ENCODE data around the gene PPP1R26.
"Not testable (repeated sequence)": the region's sequence is repeated elsewhere in the genome, so short reads cannot be mapped to it uniquely, and the experiment has no call there.

The PPP1R26 gene

GRCh38 chr9:135506327-135507103 lies 26.9 kb downstream of the PPP1R26 start:
- no peak for DNase-seq

DNA sequence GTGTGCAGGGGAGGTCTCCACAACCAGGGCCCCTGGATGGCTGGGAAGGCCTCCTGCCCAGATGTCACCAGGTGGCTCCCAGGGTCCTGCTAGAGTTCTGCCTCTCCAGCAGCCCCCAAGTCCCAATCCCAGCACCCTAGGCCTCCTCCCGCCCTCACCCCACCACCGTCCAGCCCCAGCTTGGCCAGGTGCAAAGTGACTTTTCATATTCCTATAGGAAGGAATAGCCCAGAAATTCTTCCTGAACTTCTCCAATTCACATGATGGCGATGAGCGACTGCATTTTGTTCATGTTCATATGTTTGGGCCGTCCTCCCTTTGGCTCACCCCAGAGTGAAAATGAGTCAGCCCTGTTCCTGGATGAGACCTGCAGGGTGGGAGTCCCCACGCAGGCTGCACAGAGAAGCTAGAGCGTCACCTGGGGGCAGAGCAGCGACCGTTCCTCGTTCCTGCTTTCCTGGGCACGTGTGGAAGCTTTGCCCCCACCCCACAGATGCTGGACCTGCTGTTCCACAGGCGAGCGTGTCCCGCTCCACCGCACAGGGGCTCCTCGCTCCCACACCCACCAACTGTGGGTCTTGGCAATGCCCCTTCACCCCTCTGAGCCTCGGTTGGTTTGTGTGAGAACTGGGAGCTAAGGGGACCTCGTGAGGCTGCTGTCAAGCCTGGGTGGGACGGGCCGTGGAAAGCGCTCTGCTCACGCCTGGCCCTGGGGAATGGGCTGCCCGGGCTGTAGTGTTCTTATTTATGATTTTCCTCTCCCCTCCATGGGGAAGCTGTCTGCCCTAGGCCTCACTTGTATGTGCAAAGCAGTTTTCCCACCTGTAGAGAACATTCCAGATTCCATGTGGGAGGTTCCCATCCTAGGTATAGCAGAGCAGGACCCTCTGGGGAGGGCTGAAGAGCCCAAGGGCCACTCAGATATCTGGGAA lies 27.8 kb downstream of the PPP1R26 start:
- no peak for DNase-seq

DNA sequence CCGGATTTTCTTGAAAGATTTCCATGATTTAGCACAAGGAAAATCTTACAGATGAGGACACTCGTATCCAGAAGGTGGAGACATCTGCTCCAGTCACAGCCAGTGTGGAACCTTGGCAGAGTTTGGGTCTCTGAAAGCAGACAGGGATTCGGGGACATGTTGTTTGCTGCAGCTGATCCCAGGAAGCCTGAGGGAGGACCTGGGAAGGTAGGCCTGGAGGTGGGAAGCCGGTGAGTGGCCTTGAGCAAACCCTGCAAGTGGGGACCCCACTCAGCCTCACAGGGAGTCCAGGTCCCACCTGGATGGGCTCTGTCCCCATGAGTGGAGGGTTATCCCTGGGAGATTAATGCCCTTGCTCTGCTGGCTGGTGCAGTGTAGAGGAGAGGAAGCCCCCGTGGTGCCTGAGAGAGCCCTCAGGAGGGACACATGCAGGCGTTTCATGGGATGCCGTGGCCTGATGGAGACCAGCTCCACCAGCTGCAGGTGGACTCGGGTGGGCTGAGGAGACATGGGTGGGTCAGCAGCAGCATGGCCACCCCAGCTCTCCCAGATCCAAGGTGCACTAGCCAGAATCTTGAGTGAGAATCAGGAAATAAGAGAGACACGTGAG lies 28.7 kb downstream of the PPP1R26 start:
- DNase-seq: no peak

DNA sequence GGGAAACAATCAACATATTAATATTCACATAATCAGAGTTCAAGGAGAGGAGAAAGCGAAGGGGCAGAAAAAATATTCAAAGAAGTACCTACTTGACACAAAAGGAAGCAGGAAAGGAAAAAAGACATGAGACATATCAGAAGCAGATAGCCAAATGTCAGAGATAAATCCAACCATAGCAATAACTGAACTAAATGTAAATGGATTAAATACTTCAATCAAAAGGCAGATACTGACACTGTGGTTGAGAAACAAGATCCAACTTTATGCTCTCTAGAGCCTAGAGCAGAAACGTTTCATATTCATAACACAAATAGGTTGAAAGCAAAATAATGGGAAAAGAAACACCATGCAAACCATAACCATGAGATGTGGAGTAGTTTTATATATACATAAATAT lies 29.9 kb downstream of the PPP1R26 start:
- no peak for DNase-seq

DNA sequence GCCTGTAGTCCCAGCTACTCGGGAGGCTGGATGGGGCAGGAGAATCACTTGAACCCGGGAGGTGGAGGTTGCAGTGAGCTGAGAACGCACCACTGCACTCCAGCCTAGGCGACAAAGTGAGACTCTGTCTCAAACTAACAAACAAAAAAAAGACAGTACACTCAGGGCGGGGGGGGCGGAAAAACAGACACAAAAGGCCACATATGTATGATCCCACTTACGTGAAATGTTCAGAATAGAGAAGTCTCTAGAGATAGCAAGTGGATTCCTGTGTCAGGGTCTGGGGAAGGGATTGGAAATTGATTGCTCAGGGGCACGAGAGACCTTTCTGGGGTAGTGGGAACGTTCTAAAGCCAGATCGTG lies 32.6 kb downstream of the PPP1R26 start:
- DNase-seq: no peak

DNA sequence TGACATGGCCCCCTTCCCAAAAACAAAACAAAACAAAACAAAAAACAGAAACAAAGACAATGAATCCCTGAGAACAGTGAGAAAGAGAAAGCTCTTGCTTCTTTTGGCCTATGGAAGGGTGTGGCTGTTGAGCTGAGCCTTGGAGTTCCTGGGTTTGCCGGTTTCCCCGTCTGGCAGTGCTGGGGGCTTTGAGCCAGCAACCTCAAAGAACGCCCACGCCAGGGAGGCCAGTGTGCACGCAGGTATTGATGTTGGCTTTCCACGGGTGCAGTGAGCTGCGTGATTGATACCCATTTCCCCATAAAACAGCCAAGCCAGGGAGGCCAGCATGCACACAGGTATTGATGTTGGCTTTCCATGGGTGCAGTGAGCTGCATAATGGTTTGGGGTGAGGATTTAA lies 33.3 kb downstream of the PPP1R26 start:
- DNase-seq: no peak

GRCh38 chr9:135513351-135513846 lies 33.8 kb downstream of the PPP1R26 start:
- no peak for DNase-seq

- not testable (repeated sequence) for DNase-seq
Measured at GRCh38 chr9:135513906-135514305, 34.3 kb downstream of the PPP1R26 start.

DNA sequence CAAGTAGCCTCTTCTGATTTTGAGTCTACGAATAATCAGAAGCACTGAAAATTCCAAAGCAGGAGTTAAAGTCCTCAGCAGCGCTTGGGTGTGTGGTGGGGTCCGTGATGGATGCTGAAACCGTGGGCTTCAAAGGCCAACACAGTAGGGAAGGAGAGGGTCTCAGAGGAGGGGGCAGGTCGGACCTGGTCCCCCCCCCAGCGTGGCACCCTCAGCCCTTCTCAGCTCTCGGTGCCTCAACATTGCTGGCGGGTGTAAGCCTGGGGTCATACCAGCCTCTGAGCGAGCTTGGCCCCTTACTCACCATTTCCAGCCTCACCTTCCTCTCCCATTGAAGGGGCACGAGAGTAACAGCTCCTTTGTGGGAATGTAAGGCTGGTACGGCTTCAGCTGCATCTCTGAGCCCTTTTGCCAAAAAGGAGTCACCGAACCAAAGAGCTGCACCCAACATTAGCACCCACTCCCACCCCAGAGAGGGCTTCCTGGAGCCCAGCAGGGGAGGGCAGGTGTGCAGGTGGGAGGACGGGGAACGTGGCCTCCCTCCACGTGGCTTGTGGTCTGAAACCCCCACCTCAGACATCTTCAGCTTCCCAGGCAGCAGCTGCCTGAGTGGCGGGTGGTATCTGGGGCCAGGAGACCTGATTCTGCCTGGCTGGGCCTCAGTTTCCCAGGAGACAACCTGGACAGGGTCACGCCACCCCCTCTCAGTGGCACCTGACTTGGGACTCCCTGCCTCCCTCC lies 34.9 kb downstream of the PPP1R26 start:
- no peak for DNase-seq

GRCh38 chr9:135515083-135515951 lies 35.7 kb downstream of the PPP1R26 start:
- DNase-seq: no peak

DNA sequence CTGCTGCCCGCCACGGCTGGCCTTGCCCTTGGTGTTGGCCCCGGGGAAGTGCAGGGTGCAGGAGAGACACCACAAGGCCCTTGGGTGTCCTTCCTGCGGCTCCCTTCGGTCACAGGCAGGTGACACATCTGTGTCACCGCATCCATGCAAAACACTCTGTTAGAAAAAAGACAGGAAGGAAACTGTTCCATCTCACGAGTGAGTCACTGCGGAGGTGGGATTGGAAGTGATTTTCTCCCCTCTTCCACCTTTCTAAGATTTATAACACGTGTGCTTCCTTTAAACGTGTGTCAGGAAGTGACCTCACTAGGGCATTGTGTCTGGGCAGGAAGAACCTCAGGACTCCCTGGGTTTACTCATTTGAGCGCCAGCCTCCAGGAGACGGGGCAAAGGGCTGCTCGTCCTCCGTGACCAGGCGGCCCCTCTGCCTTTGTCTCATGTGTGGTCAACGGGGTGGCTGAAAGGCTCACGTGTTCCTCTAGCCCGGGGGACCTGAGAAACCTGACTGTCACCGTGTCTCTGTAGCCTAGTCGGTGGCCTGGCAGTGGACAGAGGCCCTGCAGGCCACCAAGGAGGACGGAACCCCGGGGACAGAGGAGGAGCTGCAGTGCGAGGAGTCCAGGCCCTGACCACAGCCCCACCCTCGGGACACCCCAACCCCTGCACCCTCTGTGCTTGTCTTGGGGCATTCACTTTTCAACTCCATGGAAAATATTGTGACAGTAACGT lies 36.7 kb downstream of the PPP1R26 start:
- no peak for DNase-seq

DNA sequence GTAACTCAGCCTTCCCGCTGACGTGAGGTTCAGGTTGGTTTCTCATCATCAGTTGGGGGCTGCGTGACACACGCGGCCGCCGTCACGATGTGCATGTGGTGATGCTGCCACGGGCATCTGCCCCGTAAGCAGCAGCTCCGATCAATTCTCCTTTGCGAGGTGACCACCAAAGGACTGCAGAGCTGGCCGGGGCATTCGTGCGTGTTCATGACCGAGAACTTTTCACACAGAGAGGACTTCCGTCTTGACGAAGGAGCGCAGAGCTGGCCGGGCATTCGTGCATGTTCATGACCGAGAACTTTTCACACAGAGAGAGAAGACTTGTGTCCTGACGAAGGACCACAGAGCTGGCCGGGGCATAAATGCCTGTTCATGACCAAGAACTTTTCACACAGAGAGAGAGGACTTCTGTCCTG lies 37.8 kb downstream of the PPP1R26 start:
- DNase-seq: no peak

GRCh38 chr9:135519179-135519971 lies 39.8 kb downstream of the PPP1R26 start:
- no peak for DNase-seq

DNA sequence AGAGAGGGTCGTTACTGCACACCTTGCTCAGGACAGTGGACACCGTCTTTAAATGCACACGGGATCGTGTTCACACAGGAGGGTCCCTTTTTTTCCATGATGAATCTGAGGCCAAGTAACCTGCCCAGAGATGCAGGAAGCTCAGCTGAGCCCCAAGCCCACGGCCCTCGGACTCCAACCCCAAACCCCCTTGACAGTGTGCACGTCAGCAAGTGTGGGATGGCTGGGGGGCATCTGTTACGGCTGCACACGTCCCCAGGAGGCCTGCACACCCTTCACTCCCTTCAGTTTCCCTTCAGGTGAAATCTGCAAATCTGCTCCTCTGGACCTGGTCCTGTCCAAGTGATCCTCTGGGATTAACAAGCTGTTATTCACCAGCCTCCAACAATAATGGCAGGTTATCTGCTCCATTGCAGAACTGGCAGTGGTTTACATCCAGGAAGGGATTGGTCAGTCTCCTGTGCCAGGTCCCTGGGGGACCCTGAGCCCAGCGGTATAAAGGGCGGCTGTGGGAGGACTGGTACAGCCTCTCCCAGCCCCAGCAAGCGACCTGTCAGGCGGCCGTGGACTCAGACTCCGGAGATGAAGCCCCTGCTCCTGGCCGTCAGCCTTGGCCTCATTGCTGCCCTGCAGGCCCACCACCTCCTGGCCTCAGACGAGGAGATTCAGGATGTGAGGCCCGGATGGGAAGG lies 41.5 kb downstream of the PPP1R26 start, which contains the start of gene LCN1:
Gene LCN1 (plus strand): TSS at position 525 of the 692 bp plus-strand sequence. CDS start 58 bp downstream, at position 583.
- DNase-seq: no peak

- DNase-seq: no peak
Measured at GRCh38 chr9:135521608-135522095, 42.1 kb downstream of the PPP1R26 start.

- no peak for DNase-seq
Measured at GRCh38 chr9:135522137-135522877, 42.7 kb downstream of the PPP1R26 start.

GRCh38 chr9:135522931-135523330 lies 43.3 kb downstream of the PPP1R26 start:
- no peak for DNase-seq

DNA sequence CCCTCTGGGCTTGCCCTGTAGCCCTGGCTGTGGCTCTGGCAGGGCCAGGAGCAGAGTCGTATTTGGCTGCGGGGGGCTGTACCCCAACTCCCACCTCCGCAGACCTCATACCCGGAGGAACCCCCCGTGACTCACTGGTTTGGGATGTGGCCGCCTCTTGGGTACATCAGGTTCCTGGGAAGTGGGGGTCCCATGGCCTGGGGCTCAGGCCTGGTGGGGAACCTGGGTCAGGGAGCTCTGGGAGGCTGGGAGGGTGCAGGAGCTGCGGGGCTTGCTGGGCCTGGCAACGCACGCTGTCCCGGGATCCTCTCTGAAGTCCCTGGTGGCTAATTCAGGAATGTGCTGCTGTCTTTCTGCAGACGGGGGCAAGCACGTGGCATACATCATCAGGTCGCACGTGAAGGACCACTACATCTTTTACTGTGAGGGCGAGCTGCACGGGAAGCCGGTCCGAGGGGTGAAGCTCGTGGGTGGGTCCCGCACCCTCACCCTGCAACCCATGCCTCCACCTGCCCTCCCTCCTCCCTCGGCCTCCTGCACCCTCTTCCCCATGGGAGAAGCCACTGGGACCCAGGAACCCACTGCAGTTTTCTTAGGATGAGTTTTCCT lies 44.0 kb downstream of the PPP1R26 start:
- DNase-seq: no peak

Measured in amniotic stem cell (primary cell).